HG03060 (cell line): ENCODE data around the gene SYCP2L.
"Not testable (repeated sequence)": the region's sequence is repeated elsewhere in the genome, so short reads cannot be mapped to it uniquely, and the experiment has no call there.

ENCODE experiments used
- ATAC-seq: cut with Tn5 transposase; IDR thresholded peaks from one replicate; pipeline ENCODE4 v1.9.1; 2021; ENCODE audit warnings: low read depth, moderate number of reproducible peaks; ENCODE audit not compliant: unreplicated experiment

Gene SYCP2L

GRCh38 chr6:10877012-10877411 is 9.8 kb upstream of the SYCP2L start:
- no peak for ATAC-seq

- ATAC-seq: no peak
Observed at GRCh38 chr6:10877871-10878270, 9.0 kb upstream of the SYCP2L start.

- ATAC-seq: no peak
Observed at GRCh38 chr6:10880366-10880765, 6.5 kb upstream of the SYCP2L start.

- ATAC-seq: not testable (repeated sequence)
Observed at GRCh38 chr6:10882253-10882630, 4.6 kb upstream of the SYCP2L start.

- no peak for ATAC-seq
Observed at GRCh38 chr6:10882657-10883171, 4.1 kb upstream of the SYCP2L start.

GRCh38 chr6:10883312-10884244 is 3.3 kb upstream of the SYCP2L start:
- no peak for ATAC-seq

GRCh38 chr6:10884245-10884972 is 2.4 kb upstream of the SYCP2L start:
- ATAC-seq: no peak

- ATAC-seq: not testable (repeated sequence)
Observed at GRCh38 chr6:10886365-10886690, 524 bp upstream of the SYCP2L start.

- ATAC-seq: no peak
Observed at GRCh38 chr6:10890151-10890550, 3.3 kb downstream of the SYCP2L start.

- no peak for ATAC-seq
Observed at GRCh38 chr6:10891960-10892359, 5.1 kb downstream of the SYCP2L start.

- no peak for ATAC-seq
Observed at GRCh38 chr6:10894958-10895357, 8.1 kb downstream of the SYCP2L start.

GRCh38 chr6:10896691-10897090 is 9.8 kb downstream of the SYCP2L start:
- ATAC-seq: no peak

GRCh38 chr6:10901770-10902169 is 14.9 kb downstream of the SYCP2L start:
- ATAC-seq: peak; percentile 92

GRCh38 chr6:10904015-10904414 is 17.2 kb downstream of the SYCP2L start:
- no peak for ATAC-seq

GRCh38 chr6:10908228-10908627 is 21.4 kb downstream of the SYCP2L start:
- ATAC-seq: no peak

GRCh38 chr6:10919520-10919919 is 32.7 kb downstream of the SYCP2L start:
- ATAC-seq: not testable (repeated sequence)

GRCh38 chr6:10933126-10933525 is 46.3 kb downstream of the SYCP2L start:
- ATAC-seq: no peak

GRCh38 chr6:10939840-10940239 is 53.0 kb downstream of the SYCP2L start:
- ATAC-seq: no peak

- no peak for ATAC-seq
Observed at GRCh38 chr6:10945845-10946244, 59.0 kb downstream of the SYCP2L start.

GRCh38 chr6:10947966-10948365 is 61.1 kb downstream of the SYCP2L start:
- no peak for ATAC-seq
